Activated CD4-positive, alpha-beta T cell treated with anti-CD3 and anti-CD28 coated beads for 48 hours (primary cell): ENCODE measurements around the gene SPTSSA.
"Not testable (repeated sequence)": the region's sequence is repeated elsewhere in the genome, so short reads cannot be mapped to it uniquely, and the experiment has no call there.

Experiments used
- DNase-seq: peaks from one replicate; pipeline ENCODE4 v3.0.0-alpha.2; 2020

The SPTSSA gene

GRCh38 chr14:34462132-34462893, at the start of gene SPTSSA:
Gene SPTSSA (minus strand): TSS chr14:34462240. CDS start chr14:34462207, 33 bp downstream.
- DNase-seq = peak; percentile 93

- DNase-seq = no peak
These were observed 45.8 kb upstream of the SPTSSA start for GRCh38 chr14:34507884-34508283.

- no peak for DNase-seq
These were observed 45.4 kb upstream of the SPTSSA start for GRCh38 chr14:34507459-34507858.

GRCh38 chr14:34505124-34505491, 43.1 kb upstream of the SPTSSA start:
- not testable (repeated sequence) for DNase-seq

- not testable (repeated sequence) for DNase-seq
These were observed 42.0 kb upstream of the SPTSSA start for GRCh38 chr14:34504027-34504426.

- no peak for DNase-seq
These were observed 40.6 kb upstream of the SPTSSA start for GRCh38 chr14:34502545-34503225.

- no peak for DNase-seq
These were observed 40.0 kb upstream of the SPTSSA start for GRCh38 chr14:34502001-34502400.

- no peak for DNase-seq
These were observed 39.1 kb upstream of the SPTSSA start for GRCh38 chr14:34501004-34501580.

GRCh38 chr14:34498684-34499412, 36.8 kb upstream of the SPTSSA start:
- no peak for DNase-seq

GRCh38 chr14:34496679-34497513, 34.9 kb upstream of the SPTSSA start:
- no peak for DNase-seq

GRCh38 chr14:34496007-34496678, 34.1 kb upstream of the SPTSSA start:
- DNase-seq = no peak

GRCh38 chr14:34489324-34489723, 27.3 kb upstream of the SPTSSA start:
- DNase-seq = no peak

GRCh38 chr14:34488528-34488927, 26.5 kb upstream of the SPTSSA start:
- DNase-seq = no peak

- DNase-seq = no peak
These were observed 22.7 kb upstream of the SPTSSA start for GRCh38 chr14:34484726-34485125.

GRCh38 chr14:34482463-34482862, 20.4 kb upstream of the SPTSSA start:
- no peak for DNase-seq

- DNase-seq = no peak
These were observed 17.7 kb upstream of the SPTSSA start for GRCh38 chr14:34479694-34480093.

GRCh38 chr14:34478261-34478660, 16.2 kb upstream of the SPTSSA start:
- DNase-seq = no peak

GRCh38 chr14:34476036-34476435, 14.0 kb upstream of the SPTSSA start:
- not testable (repeated sequence) for DNase-seq

- DNase-seq = no peak
These were observed 13.1 kb upstream of the SPTSSA start for GRCh38 chr14:34475163-34475562.

- no peak for DNase-seq
These were observed 12.2 kb upstream of the SPTSSA start for GRCh38 chr14:34474187-34474679.

- no peak for DNase-seq
These were observed 10.8 kb upstream of the SPTSSA start for GRCh38 chr14:34472706-34473279.
